Psoas muscle (tissue), 8 donors: ENCODE measurements around the gene CEP85L. TPM values are rescaled to one million over a fixed set of nuclear protein-coding genes. Genes with fewer than 3 reads are reported as not detected.
A peak's percentile ranks its signal among the peaks of the same experiment; 100 is the strongest.

Experiments used
- ATAC-seq, 4 donors: fragments of 200-7000 bp; cut with Tn5 transposase; one replicate each; pipeline ENCODE4 v1.9.1; 2020; ENCODE audit warnings: moderate library complexity in 3 of 4, mild to moderate bottlenecking in 2 of 4
- DNase-seq, 2 donors: peaks; one replicate each; pipeline ENCODE4 v3.0.0-alpha.2; 2020
- H3K27ac ChIP-seq: fragments of 200-600 bp; one replicate; pipeline ENCODE4 v1.8.0; 2022
- H3K27me3 ChIP-seq, 3 donors: fragments of 200-600 bp in 1 of 3; one replicate each; pipeline versions ENCODE4 v1.6.1 to v1.8.0; 2013 to 2022; ENCODE audit warnings: low read length in 2 of 3, mild to moderate bottlenecking in 2 of 3, moderate library complexity in 1 of 3; ENCODE audit not compliant: insufficient read depth in 3 of 3
- H3K36me3 ChIP-seq, 2 donors: fragments of 200-600 bp in 1 of 2; one replicate each; pipeline versions ENCODE4 v1.6.1 to v1.8.0; 2013 to 2022; ENCODE audit warnings: low read depth in 1 of 2, mild to moderate bottlenecking in 1 of 2, moderate library complexity in 1 of 2; ENCODE audit not compliant: insufficient read depth in 1 of 2
- H3K4me1 ChIP-seq: fragments of 200-600 bp; one replicate; pipeline ENCODE4 v1.8.0; 2022
- H3K4me3 ChIP-seq: fragments of 200-600 bp; one replicate; pipeline ENCODE4 v1.8.0; 2022; ENCODE audit warnings: mild to moderate bottlenecking
- H3K9me3 ChIP-seq: fragments of 200-600 bp; one replicate; pipeline ENCODE4 v1.8.0; 2022
- CTCF ChIP-seq: fragments of 200-600 bp; IDR thresholded peaks from one replicate; pipeline ENCODE4 v1.8.0; 2022; ENCODE audit warnings: antibody characterized with exemption
- WGBS, 3 donors: extraction: QIAGEN DNeasy Blood & Tissue Kit; methylation state at CpG; one replicate each; pipeline versions ENCODE4 v1.1.6 to v1.1.7; 2013; 5-methylcytosine and 5-hydroxymethylcytosine counted together
- intact Hi-C, 2 donors: fragments of 100-400 bp; cut with DNase I; formaldehyde crosslinking; loops; one replicate each; pipeline versions ENCODE4 v1.11.0 to v1.14.2; 2022
- polyA plus RNA-seq, 3 donors: library from polyadenylated mRNA; stranded (reverse); fragments of 200-250 nt; gene quantifications; one replicate each; pipeline ENCODE4 v1.2.3, GENCODE V29; 2013
- total RNA-seq, 4 donors: library from RNA; stranded (reverse); fragmentation: NEBNext Ultra II Directional in 2 of 4; extraction: Animal tissue kit (Norgen Biotek cat#: 25700) in 2 of 4; gene quantifications; one replicate each; pipeline versions ENCODE4 v1.2.1 to v1.2.4, GENCODE V29; 2021 to 2023
- donor health status: healthy with polysubstance abuse.
- donor health status: DM: no; HTN: no; CAD: no; lungs with moderate emphysema.
- donor health status: Bipolar disorder and iron deficiency.
- donor health status: healthy.
- donor health status: DM: yes; HTN: yes; CAD: no.
- donor health status: DM: no; HTN: no; CAD: no.
- donor health status: DM: no; HTN: no; CAD: no.
- donor health status: DM: yes; HTN: yes; CAD: no.

The CEP85L gene
- total and polyA plus RNA-seq, 7 donors: 2.3 to 25.1 (median 18.9) TPM

GRCh38 chr6:118548613-118549012, 102.8 kb downstream of the CEP85L start:
- H3K4me3 ChIP-seq: peak overlapping the region; percentile 68
- H3K27me3 ChIP-seq: no peaks in the 10 kb centered on the region
- intact Hi-C loops: no loop called here
- no peak for ATAC-seq
- no peaks in the 10 kb centered on the region for H3K9me3 ChIP-seq
- H3K4me1 ChIP-seq: peaks cover 50% of the 10 kb centered on the region
- H3K36me3 ChIP-seq: no peaks in the 10 kb centered on the region
- peak overlapping the region; percentile 87 for H3K27ac ChIP-seq
- no peak for TF ChIP-seq CTCF
- DNase-seq: no peak

- H3K27ac ChIP-seq: peak within 1 kb of the TSS; percentile 87
- TF ChIP-seq CTCF: no peak
- ATAC-seq: peak; percentile 67 to 73 (median 70)
- no peaks in the 10 kb centered on the region for H3K9me3 ChIP-seq
- DNase-seq: no peak
- H3K4me1 ChIP-seq: peaks cover 50% of the 10 kb centered on the region
- H3K36me3 ChIP-seq: no peaks in the 10 kb centered on the region
- intact Hi-C loops: no loop called here
- WGBS, 3 donors: 42 to 48% (median 46%) methylated on average over 3 of the region's 3 CpGs
- no peaks in the 10 kb centered on the region for H3K27me3 ChIP-seq
- H3K4me3 ChIP-seq: peak within 1 kb of the TSS; percentile 68
Measured at GRCh38 chr6:118548136-118548535, 103.3 kb downstream of the CEP85L start, which contains the start of gene PLN. TSS of gene PLN (plus strand) at chr6:118548296. CDS start at chr6:118558922, 10,626 bp downstream.

- peak overlapping the region; percentile 68 for H3K4me3 ChIP-seq
- H3K27me3 ChIP-seq: no peaks in the 10 kb centered on the region
- WGBS, 3 donors: 31 to 59% (median 38%) methylated on average over 1 of the region's 1 CpG
- no peaks in the 10 kb centered on the region for H3K36me3 ChIP-seq
- H3K4me1 ChIP-seq: peaks cover 49% of the 10 kb centered on the region
- DNase-seq (no peak), ATAC-seq (no peak)
- intact Hi-C loops: no loop called here
- peak overlapping the region; percentile 87 for H3K27ac ChIP-seq
- no peak for TF ChIP-seq CTCF
- H3K9me3 ChIP-seq: no peaks in the 10 kb centered on the region
Measured at GRCh38 chr6:118546880-118547218, 104.5 kb downstream of the CEP85L start.

GRCh38 chr6:118546164-118546879, 105.1 kb downstream of the CEP85L start:
- no peak for ATAC-seq
- no peak for DNase-seq
- no peaks in the 10 kb centered on the region for H3K9me3 ChIP-seq
- no peak for TF ChIP-seq CTCF
- intact Hi-C loops: no loop called here
- WGBS, 3 donors: 35 to 65% (median 43%) methylated on average over 4 of the region's 4 CpGs
- H3K27ac ChIP-seq: peak overlapping the region; percentile 87
- H3K4me1 ChIP-seq: peaks cover 44% of the 10 kb centered on the region
- no peaks in the 10 kb centered on the region for H3K27me3 ChIP-seq
- H3K4me3 ChIP-seq: peak overlapping the region; percentile 68
- no peaks in the 10 kb centered on the region for H3K36me3 ChIP-seq

DNA sequence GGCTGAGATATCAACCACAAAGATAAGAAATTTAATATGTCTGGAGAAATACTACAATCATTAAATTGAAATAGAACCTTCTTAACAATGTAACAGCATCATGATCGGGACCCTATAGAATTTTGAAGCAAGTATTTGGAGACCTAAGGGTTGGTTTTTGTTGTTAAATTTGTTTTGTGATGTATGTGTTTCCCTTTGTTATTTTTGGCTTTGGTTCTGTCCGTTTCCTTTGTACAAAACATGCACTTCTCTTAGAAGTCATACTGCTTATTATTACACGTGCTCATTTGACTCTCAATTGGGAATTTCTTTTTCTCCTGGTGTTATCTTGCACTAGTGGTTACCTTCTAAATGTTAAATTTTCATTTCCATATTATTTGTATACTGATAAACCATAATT, 107.3 kb downstream of the CEP85L start:
- H3K27ac ChIP-seq: peak overlapping the region; percentile 49
- intact Hi-C loops: no loop called here
- H3K4me3 ChIP-seq: no peak overlapping the region

More for the DNA sequence above, 107.3 kb downstream of the CEP85L start:
- 57 to 67% (median 64%) methylated on average over 3 of the region's 3 CpGs for WGBS, 3 donors
- H3K9me3 ChIP-seq: no peaks in the 10 kb centered on the region
- no peaks in the 10 kb centered on the region for H3K36me3 ChIP-seq
- H3K27me3 ChIP-seq: no peaks in the 10 kb centered on the region
- no peak for TF ChIP-seq CTCF
- peaks cover 55% of the 10 kb centered on the region for H3K4me1 ChIP-seq
- ATAC-seq: no peak
- no peak for DNase-seq
